ENCODE measurements around the gene ITK. TPM values are rescaled to one million over a fixed set of nuclear protein-coding genes. Genes with fewer than 3 reads are reported as not detected.

Gene ITK
- total RNA-seq, 1 donor from 2014 or later, result 0.18 TPM

DNA sequence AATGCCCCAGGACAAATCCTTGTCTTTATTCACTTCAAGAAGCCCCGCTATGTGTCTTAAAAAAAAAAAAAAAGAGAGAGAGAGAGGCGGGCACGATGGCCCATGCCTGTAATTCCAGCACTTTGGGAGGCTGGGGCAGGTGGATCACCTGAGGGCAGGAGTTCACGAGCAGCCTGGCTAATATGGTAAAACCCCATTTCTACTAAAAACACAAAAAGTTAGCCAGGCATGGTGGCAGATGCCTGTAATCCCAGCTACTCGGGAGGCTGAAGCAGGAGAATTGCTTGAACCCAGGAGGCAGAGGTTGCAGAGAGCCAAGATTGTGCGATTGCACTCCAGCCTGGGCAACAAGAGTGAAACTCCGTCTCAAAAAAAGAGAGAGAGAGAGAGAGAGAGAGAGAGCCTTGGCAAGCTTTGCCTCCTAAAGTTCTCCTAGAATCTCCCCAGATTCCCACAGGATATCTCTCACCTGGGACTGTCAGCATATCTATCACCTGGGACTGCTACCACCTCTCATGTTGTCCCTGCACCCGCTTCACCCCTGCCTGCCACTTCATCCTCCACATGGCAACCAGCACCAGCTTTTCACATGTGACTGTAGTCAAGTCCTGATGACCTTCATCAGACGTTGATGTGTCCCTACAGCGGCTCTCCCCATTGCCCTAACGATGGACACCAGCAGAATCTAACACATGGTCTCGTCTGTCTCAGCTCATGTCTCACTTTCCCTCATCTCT lies 5.8 kb downstream of the ITK start:
- H3K4me3 Mint-ChIP-seq, result no peak overlapping the region
- no peak overlapping the region for H3K27ac Mint-ChIP-seq
- POLR2A ChIA-PET, result no interaction called here
- no peak for ATAC-seq (ENCODE audit: low read depth)
- CTCF ChIA-PET, result interaction anchor here (1.0 kb wide), 1 partner anchor 67 kb away, joined by 3 read pairs; no protein-coding TSS in a partner anchor
- intact Hi-C loops (cut with micrococcal nuclease), result no loop called here
- H3K4me1 Mint-ChIP-seq, result no peaks in the 10 kb centered on the region
- no peak for DNase-seq
- no peaks in the 10 kb centered on the region for H3K9me3 Mint-ChIP-seq
- H3K36me3 Mint-ChIP-seq (ENCODE audit: low read depth), result no peaks in the 10 kb centered on the region
- no peaks in the 10 kb centered on the region for H3K27me3 Mint-ChIP-seq
- TF ChIP-seq, protein P1, sequence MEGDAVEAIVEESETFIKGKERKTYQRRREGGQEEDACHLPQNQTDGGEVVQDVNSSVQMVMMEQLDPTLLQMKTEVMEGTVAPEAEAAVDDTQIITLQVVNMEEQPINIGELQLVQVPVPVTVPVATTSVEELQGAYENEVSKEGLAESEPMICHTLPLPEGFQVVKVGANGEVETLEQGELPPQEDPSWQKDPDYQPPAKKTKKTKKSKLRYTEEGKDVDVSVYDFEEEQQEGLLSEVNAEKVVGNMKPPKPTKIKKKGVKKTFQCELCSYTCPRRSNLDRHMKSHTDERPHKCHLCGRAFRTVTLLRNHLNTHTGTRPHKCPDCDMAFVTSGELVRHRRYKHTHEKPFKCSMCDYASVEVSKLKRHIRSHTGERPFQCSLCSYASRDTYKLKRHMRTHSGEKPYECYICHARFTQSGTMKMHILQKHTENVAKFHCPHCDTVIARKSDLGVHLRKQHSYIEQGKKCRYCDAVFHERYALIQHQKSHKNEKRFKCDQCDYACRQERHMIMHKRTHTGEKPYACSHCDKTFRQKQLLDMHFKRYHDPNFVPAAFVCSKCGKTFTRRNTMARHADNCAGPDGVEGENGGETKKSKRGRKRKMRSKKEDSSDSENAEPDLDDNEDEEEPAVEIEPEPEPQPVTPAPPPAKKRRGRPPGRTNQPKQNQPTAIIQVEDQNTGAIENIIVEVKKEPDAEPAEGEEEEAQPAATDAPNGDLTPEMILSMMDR (IDR thresholded peaks at IDR 0.05), result no peak

DNA sequence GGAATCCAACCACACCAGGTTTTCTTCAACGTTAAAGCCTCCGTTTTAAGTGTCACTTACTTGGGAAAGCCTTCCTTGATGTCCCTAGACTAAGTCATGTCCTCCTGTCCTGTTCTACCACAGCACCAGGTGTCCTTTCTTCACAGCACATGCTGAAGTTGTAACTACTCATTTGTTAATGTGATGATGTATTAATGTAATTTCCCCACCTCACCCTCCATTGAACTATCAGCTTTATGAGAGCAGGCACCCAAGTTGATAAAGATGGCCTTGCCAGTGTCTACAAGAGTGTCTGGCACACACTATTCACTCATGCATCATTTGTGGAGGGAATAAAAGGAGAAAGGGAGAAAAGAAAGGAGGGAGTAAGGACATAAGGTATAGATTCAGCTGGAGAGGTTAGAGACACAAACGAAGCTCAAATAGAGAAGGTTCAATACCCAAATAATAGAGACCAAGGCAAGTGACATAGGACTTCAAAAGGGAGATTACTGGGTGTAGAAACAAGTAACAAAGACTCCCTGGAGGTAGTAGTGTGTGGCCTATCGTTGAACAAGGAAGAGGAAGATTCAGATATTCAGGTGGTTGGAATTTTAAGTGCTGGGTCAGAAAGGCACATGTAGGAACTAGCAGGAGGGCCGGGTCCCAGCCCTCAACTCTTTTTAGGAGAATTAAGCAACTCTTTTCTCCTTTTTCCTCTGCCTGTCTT lies 6.6 kb downstream of the ITK start:
- H3K9me3 Mint-ChIP-seq, result no peaks in the 10 kb centered on the region
- no peak overlapping the region for H3K27ac Mint-ChIP-seq
- H3K4me3 Mint-ChIP-seq, result no peak overlapping the region
- no peaks in the 10 kb centered on the region for H3K36me3 Mint-ChIP-seq (ENCODE audit: low read depth)
- peaks cover 4% of the 10 kb centered on the region for H3K27me3 Mint-ChIP-seq
- no peak for ATAC-seq (ENCODE audit: low read depth)
- ChIA-PET CTCF (interaction anchor here (1.0 kb wide), 1 partner anchor 67 kb away, joined by 3 read pairs; no protein-coding TSS in a partner anchor), POLR2A (no interaction called here)
- TF ChIP-seq, protein P1 (IDR thresholded peaks at IDR 0.05), result no peak
- no peak for DNase-seq
- H3K4me1 Mint-ChIP-seq, result no peaks in the 10 kb centered on the region
- intact Hi-C loops (cut with micrococcal nuclease), result no loop called here

DNA sequence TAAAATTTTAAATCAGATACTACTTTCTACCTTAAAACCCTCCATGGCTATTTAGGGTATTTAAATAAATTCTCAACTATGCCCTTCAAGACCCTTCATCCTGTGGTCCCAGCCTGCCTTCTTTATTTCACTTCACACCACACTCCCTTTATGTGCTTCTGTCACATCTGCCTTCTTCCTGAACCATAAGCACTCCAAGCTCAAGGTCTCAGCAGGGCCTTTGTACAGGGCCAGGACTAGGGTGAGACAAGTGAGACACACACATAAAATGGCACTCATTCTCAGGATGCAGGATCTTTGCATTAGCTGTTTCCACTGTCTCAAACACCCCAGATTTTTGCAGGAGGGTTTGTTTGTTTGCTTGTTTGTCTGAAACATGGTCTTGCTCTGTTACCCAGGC lies 7.6 kb downstream of the ITK start:
- Mint-ChIP-seq H3K27me3 (peaks cover 4% of the 10 kb centered on the region), H3K9me3 (no peaks in the 10 kb centered on the region), H3K27ac (no peak overlapping the region), H3K36me3 (ENCODE audit: low read depth) (no peaks in the 10 kb centered on the region), H3K4me3 (no peak overlapping the region), H3K4me1 (no peaks in the 10 kb centered on the region)
- TF ChIP-seq, protein P1 (IDR thresholded peaks at IDR 0.05), result no peak
- ATAC-seq (ENCODE audit: low read depth) (no peak), DNase-seq (no peak)
- intact Hi-C loops (cut with micrococcal nuclease), result no loop called here
- CTCF ChIA-PET, result no interaction called here
- POLR2A ChIA-PET, result no interaction called here

DNA sequence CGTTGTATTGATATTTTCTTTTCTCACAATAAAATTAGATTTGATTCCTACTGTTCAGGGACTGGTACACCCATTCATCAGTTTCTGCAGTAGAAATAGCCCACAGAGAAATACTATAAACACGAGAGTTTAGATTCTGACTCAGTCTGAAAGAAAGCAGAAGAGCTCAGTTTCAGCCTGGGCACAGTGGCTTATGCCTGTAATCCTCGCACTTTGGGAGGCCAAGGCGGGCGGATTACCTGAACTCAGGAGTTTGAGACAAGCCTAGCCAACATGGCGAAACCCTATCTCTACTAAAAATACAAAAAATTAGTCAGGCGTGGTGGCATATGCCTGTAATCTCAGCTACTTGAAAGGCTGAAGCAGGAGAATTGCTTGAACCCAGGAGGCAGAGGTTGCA lies 8.6 kb downstream of the ITK start:
- H3K36me3 Mint-ChIP-seq (ENCODE audit: low read depth), result no peaks in the 10 kb centered on the region
- CTCF ChIA-PET, result interaction anchor here (0.6 kb wide), 1 partner anchor 65 kb away, joined by 3 read pairs; no protein-coding TSS in a partner anchor
- POLR2A ChIA-PET, result no interaction called here
- ATAC-seq (ENCODE audit: low read depth) (no peak), DNase-seq (no peak)
- intact Hi-C loops (cut with micrococcal nuclease), result no loop called here
- no peak overlapping the region for H3K27ac Mint-ChIP-seq
- no peaks in the 10 kb centered on the region for H3K9me3 Mint-ChIP-seq
- peaks cover 4% of the 10 kb centered on the region for H3K27me3 Mint-ChIP-seq
- no peak overlapping the region for H3K4me3 Mint-ChIP-seq
- TF ChIP-seq, protein P1 (IDR thresholded peaks at IDR 0.05), result no peak
- no peaks in the 10 kb centered on the region for H3K4me1 Mint-ChIP-seq

DNA sequence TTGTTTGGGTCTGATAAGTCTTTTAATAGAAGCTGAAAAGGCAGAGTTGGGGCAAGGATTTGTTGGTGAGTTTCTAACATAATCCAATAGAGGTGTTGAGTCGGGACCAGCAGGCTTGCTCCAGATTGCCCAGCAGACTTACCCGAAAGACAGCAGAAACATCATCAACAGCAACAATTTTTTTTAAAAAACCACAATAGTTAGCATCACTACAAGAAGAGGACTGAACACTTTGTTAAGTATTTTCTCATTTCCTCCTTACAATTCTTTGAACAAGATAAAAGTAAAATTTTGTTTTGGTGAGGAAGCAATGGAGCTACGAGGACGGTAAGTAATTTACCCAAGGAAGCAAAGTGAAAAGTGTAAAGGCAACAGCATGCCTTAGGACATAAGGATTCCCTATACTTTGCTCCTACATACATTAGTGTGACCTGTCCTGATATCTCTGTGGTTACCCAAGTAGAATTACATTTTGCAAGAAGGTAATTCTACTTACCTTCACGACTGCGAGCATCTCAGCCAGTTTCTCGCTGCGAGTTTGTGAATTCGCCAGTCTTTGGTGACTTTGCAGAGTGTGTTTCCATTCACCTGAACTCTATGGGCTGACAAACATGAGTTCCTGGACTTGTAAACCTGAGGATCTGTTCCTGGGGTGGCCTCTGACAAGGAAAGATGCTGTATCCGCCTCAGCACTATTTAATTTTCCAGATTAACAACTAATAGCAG lies 13.2 kb downstream of the ITK start:
- no peaks in the 10 kb centered on the region for H3K9me3 Mint-ChIP-seq
- CTCF ChIA-PET, result interaction anchor here (0.9 kb wide), 1 partner anchor 59 kb away, joined by 3 read pairs; no protein-coding TSS in a partner anchor
- POLR2A ChIA-PET, result no interaction called here
- H3K27ac Mint-ChIP-seq, result no peak overlapping the region
- H3K4me3 Mint-ChIP-seq, result no peak overlapping the region
- intact Hi-C loops (cut with micrococcal nuclease), result no loop called here
- peaks cover 7% of the 10 kb centered on the region for H3K4me1 Mint-ChIP-seq
- TF ChIP-seq, protein P1 (IDR thresholded peaks at IDR 0.05), result no peak
- no peaks in the 10 kb centered on the region for H3K36me3 Mint-ChIP-seq (ENCODE audit: low read depth)
- DNase-seq (no peak), ATAC-seq (ENCODE audit: low read depth) (no peak)
- peaks cover 4% of the 10 kb centered on the region for H3K27me3 Mint-ChIP-seq
